GM12878 (cell line): ENCODE results near the gene MUTYH. TPM values are rescaled to one million over a fixed set of nuclear protein-coding genes. Genes with fewer than 3 reads are reported as not detected.

Experiments used
- BMI1 ChIP-seq: fragments of 450-650 bp; IDR thresholded peaks from 2 replicates; pipeline ENCODE4 v1.6.1; 2016; ENCODE audit warnings: mild to moderate bottlenecking, moderate library complexity, borderline replicate concordance
- CREM ChIP-seq: IDR thresholded peaks from 2 replicates; pipeline ENCODE4 v1.6.1; 2014; ENCODE audit warnings: antibody characterized with exemption, low read depth
- MTA3 ChIP-seq: IDR thresholded peaks from 2 replicates; pipeline ENCODE4 v1.6.1; 2012; ENCODE audit warnings: low read length, inconsistent platforms, borderline replicate concordance
- TAF1 ChIP-seq: IDR thresholded peaks from 2 replicates; pipeline ENCODE4 v1.6.1; 2011; ENCODE audit warnings: mild to moderate bottlenecking, low read depth, low read length, borderline replicate concordance
- TBL1XR1 ChIP-seq: IDR thresholded peaks from 2 replicates; pipeline ENCODE4 v1.6.1; 2012; ENCODE audit warnings: low read depth, low read length, improper control_type of control experiment
- TCF3 ChIP-seq: IDR thresholded peaks from 2 replicates; pipeline ENCODE4 v1.6.1; 2012; ENCODE audit warnings: low read depth, mild to moderate bottlenecking, low read length, borderline replicate concordance; ENCODE audit not compliant: insufficient read depth
- polyA plus RNA-seq, 11 experiments: library from polyadenylated mRNA; depleted of rRNA in 4 of 11; unstranded in 6 of 11; stranded (reverse) in 5 of 11; fragments of >200 nt; fragmentation: Nextera tagmentation in 4 of 11; fragmentation: Illumina TruSeq in 1 of 11; extraction: Ambion mirVana in 4 of 11; extraction: Trizol in 1 of 11; gene quantifications; 1 replicate in 1 of 11; 2 replicates in 10 of 11; pipeline versions ENCODE4 v1.2.1 to v1.2.3, GENCODE V29; 2011 to 2016; ENCODE audit warnings: inconsistent platforms in 2 of 11, missing spikeins in 2 of 11, low read depth in 1 of 11
- total RNA-seq, 4 experiments: library from RNA; depleted of rRNA in 3 of 4; stranded (reverse); fragments of >200 nt in 3 of 4; fragmentation: Illumina TruSeq in 1 of 4; extraction: Trizol in 1 of 4; gene quantifications; 2 replicates each; pipeline versions ENCODE4 v1.2.1 to v1.2.3, GENCODE V29; 2013 to 2021
- TF ChIP-seq, protein P1 (sequence below): fragments of 450-650 bp; IDR thresholded peaks from 2 replicates; pipeline ENCODE4 v1.6.1; 2017; ENCODE audit warnings: mild to moderate bottlenecking, low read depth, inconsistent platforms; ENCODE audit not compliant: poor library complexity, severe bottlenecking
- TF ChIP-seq, protein P2 (sequence below): fragments of 150-350 bp; IDR thresholded peaks from 2 replicates; pipeline ENCODE4 v1.6.1; 2016; ENCODE audit warnings: low read depth, low read length
- TF ChIP-seq, protein P3 (sequence below): fragments of 450-650 bp; formaldehyde crosslinking; IDR thresholded peaks from 2 replicates; pipeline ENCODE4 v1.4.0; 2022; ENCODE audit warnings: mild to moderate bottlenecking, moderate library complexity
- TF ChIP-seq, protein P4 (sequence below): IDR thresholded peaks from 2 replicates; pipeline ENCODE4 v1.6.1; 2012; ENCODE audit warnings: mild to moderate bottlenecking, low read depth, low read length

The MUTYH gene
- total and polyA plus RNA-seq, 10 of the 15 experiments (the other 5 are each of a cell fraction or from before 2014, with no cell fraction given): 2.5 to 42.0 (median 30.0) TPM

DNA sequence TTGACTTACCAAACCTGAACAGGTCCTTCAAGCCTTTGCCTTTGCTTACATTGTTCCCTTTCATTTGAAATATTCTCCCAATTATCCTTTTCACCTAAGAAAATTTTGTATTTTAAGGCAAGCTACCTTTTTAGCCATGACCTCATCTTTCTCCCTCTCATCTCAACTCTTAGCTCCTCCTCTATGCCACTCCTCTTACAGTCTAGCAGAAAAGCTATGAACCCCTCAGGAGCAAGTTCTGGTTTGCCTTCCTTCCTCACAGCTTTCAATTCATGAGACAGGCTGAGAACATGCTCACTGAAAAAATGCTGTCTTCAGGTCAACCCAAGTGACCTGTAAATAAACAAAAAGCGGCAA, 8.3 kb upstream of the MUTYH start (continued):
- TF ChIP-seq, protein P1, sequence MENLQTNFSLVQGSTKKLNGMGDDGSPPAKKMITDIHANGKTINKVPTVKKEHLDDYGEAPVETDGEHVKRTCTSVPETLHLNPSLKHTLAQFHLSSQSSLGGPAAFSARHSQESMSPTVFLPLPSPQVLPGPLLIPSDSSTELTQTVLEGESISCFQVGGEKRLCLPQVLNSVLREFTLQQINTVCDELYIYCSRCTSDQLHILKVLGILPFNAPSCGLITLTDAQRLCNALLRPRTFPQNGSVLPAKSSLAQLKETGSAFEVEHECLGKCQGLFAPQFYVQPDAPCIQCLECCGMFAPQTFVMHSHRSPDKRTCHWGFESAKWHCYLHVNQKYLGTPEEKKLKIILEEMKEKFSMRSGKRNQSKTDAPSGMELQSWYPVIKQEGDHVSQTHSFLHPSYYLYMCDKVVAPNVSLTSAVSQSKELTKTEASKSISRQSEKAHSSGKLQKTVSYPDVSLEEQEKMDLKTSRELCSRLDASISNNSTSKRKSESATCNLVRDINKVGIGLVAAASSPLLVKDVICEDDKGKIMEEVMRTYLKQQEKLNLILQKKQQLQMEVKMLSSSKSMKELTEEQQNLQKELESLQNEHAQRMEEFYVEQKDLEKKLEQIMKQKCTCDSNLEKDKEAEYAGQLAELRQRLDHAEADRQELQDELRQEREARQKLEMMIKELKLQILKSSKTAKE: no peak
- no peak for TF ChIP-seq CREM
- TF ChIP-seq TBL1XR1: no peak
- TF ChIP-seq, protein P2, sequence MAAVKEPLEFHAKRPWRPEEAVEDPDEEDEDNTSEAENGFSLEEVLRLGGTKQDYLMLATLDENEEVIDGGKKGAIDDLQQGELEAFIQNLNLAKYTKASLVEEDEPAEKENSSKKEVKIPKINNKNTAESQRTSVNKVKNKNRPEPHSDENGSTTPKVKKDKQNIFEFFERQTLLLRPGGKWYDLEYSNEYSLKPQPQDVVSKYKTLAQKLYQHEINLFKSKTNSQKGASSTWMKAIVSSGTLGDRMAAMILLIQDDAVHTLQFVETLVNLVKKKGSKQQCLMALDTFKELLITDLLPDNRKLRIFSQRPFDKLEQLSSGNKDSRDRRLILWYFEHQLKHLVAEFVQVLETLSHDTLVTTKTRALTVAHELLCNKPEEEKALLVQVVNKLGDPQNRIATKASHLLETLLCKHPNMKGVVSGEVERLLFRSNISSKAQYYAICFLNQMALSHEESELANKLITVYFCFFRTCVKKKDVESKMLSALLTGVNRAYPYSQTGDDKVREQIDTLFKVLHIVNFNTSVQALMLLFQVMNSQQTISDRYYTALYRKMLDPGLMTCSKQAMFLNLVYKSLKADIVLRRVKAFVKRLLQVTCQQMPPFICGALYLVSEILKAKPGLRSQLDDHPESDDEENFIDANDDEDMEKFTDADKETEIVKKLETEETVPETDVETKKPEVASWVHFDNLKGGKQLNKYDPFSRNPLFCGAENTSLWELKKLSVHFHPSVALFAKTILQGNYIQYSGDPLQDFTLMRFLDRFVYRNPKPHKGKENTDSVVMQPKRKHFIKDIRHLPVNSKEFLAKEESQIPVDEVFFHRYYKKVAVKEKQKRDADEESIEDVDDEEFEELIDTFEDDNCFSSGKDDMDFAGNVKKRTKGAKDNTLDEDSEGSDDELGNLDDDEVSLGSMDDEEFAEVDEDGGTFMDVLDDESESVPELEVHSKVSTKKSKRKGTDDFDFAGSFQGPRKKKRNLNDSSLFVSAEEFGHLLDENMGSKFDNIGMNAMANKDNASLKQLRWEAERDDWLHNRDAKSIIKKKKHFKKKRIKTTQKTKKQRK: no peak
- TF ChIP-seq TCF3: no peak
- TF ChIP-seq, protein P3, sequence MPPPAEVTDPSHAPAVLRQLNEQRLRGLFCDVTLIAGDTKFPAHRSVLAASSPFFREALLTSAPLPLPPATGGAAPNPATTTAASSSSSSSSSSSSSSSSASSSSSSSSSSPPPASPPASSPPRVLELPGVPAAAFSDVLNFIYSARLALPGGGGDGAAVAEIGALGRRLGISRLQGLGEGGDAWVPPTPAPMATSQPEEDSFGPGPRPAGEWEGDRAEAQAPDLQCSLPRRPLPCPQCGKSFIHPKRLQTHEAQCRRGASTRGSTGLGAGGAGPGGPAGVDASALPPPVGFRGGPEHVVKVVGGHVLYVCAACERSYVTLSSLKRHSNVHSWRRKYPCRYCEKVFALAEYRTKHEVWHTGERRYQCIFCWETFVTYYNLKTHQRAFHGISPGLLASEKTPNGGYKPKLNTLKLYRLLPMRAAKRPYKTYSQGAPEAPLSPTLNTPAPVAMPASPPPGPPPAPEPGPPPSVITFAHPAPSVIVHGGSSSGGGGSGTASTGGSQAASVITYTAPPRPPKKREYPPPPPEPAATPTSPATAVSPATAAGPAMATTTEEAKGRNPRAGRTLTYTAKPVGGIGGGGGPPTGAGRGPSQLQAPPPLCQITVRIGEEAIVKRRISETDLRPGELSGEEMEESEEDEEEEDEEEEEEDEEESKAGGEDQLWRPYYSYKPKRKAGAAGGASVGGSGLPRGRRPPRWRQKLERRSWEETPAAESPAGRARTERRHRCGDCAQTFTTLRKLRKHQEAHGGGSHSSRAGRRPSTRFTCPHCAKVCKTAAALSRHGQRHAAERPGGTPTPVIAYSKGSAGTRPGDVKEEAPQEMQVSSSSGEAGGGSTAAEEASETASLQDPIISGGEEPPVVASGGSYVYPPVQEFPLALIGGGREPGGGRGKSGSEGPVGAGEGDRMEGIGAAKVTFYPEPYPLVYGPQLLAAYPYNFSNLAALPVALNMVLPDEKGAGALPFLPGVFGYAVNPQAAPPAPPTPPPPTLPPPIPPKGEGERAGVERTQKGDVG (CRISPR knock-in tag): no peak
- TF ChIP-seq BMI1: no peak
- TF ChIP-seq MTA3: no peak
- TF ChIP-seq, protein P4, sequence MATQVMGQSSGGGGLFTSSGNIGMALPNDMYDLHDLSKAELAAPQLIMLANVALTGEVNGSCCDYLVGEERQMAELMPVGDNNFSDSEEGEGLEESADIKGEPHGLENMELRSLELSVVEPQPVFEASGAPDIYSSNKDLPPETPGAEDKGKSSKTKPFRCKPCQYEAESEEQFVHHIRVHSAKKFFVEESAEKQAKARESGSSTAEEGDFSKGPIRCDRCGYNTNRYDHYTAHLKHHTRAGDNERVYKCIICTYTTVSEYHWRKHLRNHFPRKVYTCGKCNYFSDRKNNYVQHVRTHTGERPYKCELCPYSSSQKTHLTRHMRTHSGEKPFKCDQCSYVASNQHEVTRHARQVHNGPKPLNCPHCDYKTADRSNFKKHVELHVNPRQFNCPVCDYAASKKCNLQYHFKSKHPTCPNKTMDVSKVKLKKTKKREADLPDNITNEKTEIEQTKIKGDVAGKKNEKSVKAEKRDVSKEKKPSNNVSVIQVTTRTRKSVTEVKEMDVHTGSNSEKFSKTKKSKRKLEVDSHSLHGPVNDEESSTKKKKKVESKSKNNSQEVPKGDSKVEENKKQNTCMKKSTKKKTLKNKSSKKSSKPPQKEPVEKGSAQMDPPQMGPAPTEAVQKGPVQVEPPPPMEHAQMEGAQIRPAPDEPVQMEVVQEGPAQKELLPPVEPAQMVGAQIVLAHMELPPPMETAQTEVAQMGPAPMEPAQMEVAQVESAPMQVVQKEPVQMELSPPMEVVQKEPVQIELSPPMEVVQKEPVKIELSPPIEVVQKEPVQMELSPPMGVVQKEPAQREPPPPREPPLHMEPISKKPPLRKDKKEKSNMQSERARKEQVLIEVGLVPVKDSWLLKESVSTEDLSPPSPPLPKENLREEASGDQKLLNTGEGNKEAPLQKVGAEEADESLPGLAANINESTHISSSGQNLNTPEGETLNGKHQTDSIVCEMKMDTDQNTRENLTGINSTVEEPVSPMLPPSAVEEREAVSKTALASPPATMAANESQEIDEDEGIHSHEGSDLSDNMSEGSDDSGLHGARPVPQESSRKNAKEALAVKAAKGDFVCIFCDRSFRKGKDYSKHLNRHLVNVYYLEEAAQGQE: no peak
- TF ChIP-seq TAF1: no peak
